Erythroblast (primary cell): ENCODE data around the gene STX7.

Source experiments
- GATA1 ChIP-seq: IDR thresholded peaks from 2 replicates; pipeline ENCODE4 v1.6.1; 2011; ENCODE audit warnings: low read depth, mild to moderate bottlenecking, control low read depth, low read length, moderate library complexity
- POLR2A ChIP-seq: IDR thresholded peaks from 2 replicates; pipeline ENCODE4 v1.6.1; 2011; ENCODE audit warnings: mild to moderate bottlenecking, low read length

DNA sequence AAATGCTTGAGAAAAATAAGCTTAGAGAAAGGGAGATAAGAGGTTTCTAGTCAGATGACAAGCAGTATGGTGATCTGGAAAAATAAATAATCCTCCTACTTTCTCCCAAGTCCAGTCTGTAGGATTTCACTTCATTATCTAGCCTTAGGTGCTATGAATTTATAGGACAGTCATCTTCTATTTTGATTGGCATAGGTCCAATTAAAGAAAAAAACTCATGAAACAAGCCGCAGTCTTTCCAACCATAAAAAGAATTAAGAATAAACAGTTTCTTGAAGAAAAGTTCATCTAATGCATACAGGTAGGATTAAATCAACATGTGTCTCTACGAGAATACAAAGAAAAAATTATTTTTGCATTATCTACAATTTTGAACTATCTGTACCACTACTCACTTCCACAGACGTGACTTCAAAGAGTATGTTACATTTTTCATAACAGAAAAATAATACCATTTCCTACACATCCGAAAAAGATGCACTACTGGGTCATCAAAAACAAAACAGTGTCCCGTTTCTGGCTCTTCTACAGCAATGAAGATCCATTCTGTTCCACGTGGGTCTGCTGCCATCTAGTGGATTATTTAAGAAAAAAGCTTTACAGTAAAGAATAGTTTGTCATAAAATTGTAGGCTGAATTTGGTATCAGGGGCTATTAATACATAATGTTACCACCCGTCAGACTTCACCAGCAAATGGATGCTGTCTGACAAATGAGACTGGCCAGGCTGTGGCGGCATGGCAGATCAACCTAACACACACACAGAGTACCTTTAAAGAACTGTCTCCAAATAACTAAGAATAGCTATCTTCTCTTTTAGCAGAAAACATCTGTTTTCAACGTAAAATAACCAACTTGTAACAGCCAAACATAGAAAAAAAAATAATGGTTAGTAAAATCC lies 28.9 kb downstream of the STX7 start:
- no peak for TF ChIP-seq POLR2A
- TF ChIP-seq GATA1: no peak
